Measurements from ENCODE around the gene VCAN.

Gene VCAN

GRCh38 chr5:83494087-83494620 lies 22.6 kb downstream of the VCAN start:
- TF ChIP-seq POLR2A (IDR thresholded peaks at IDR 0.05; ENCODE audit: low read length) (no peak), GATA1 (IDR thresholded peaks at IDR 0.05; ENCODE audit: low read depth, low read length) (no peak)

GRCh38 chr5:83494666-83495065 lies 23.1 kb downstream of the VCAN start:
- TF ChIP-seq POLR2A (IDR thresholded peaks at IDR 0.05; ENCODE audit: low read length): no peak
- TF ChIP-seq GATA1 (IDR thresholded peaks at IDR 0.05; ENCODE audit: low read depth, low read length): no peak
- DNase-seq: no peak

More at GRCh38 chr5:83494087-83494620, 22.6 kb downstream of the VCAN start:
- no peak for DNase-seq

- TF ChIP-seq GATA1 (IDR thresholded peaks at IDR 0.05; ENCODE audit: low read depth, low read length): no peak
- TF ChIP-seq POLR2A (IDR thresholded peaks at IDR 0.05; ENCODE audit: low read length): no peak
- no peak for DNase-seq
Measured at GRCh38 chr5:83496626-83497025, 25.1 kb downstream of the VCAN start.

- DNase-seq: no peak
- TF ChIP-seq GATA1 (IDR thresholded peaks at IDR 0.05; ENCODE audit: low read depth, low read length): no peak
Measured at GRCh38 chr5:83498585-83498984, 27.0 kb downstream of the VCAN start.

- TF ChIP-seq GATA1 (IDR thresholded peaks at IDR 0.05; ENCODE audit: low read depth, low read length): no peak
- no peak for TF ChIP-seq POLR2A (IDR thresholded peaks at IDR 0.05; ENCODE audit: low read length)
- no peak for DNase-seq
Measured at GRCh38 chr5:83503662-83504061, 32.1 kb downstream of the VCAN start.

- TF ChIP-seq GATA1 (IDR thresholded peaks at IDR 0.05; ENCODE audit: low read depth, low read length) (no peak), POLR2A (IDR thresholded peaks at IDR 0.05; ENCODE audit: low read length) (no peak)
- DNase-seq: no peak
Measured at GRCh38 chr5:83507431-83507830, 35.9 kb downstream of the VCAN start.

GRCh38 chr5:83509540-83509939 lies 38.0 kb downstream of the VCAN start:
- TF ChIP-seq GATA1 (IDR thresholded peaks at IDR 0.05; ENCODE audit: low read depth, low read length): no peak

GRCh38 chr5:83510260-83510659 lies 38.7 kb downstream of the VCAN start:
- DNase-seq: no peak
- TF ChIP-seq POLR2A (IDR thresholded peaks at IDR 0.05; ENCODE audit: low read length): no peak
- no peak for TF ChIP-seq GATA1 (IDR thresholded peaks at IDR 0.05; ENCODE audit: low read depth, low read length)

More at GRCh38 chr5:83509540-83509939, 38.0 kb downstream of the VCAN start:
- DNase-seq: no peak

GRCh38 chr5:83512061-83512745 lies 40.7 kb downstream of the VCAN start:
- DNase-seq: no peak
- TF ChIP-seq POLR2A (IDR thresholded peaks at IDR 0.05; ENCODE audit: low read length): no peak

GRCh38 chr5:83513081-83513480 lies 41.5 kb downstream of the VCAN start:
- DNase-seq: no peak
- no peak for TF ChIP-seq POLR2A (IDR thresholded peaks at IDR 0.05; ENCODE audit: low read length)
- no peak for TF ChIP-seq GATA1 (IDR thresholded peaks at IDR 0.05; ENCODE audit: low read depth, low read length)

GRCh38 chr5:83513491-83513890 lies 41.9 kb downstream of the VCAN start:
- TF ChIP-seq POLR2A (IDR thresholded peaks at IDR 0.05; ENCODE audit: low read length) (no peak), GATA1 (IDR thresholded peaks at IDR 0.05; ENCODE audit: low read depth, low read length) (no peak)
- no peak for DNase-seq

GRCh38 chr5:83516377-83516776 lies 44.8 kb downstream of the VCAN start:
- no peak for DNase-seq
- no peak for TF ChIP-seq POLR2A (IDR thresholded peaks at IDR 0.05; ENCODE audit: low read length)
- no peak for TF ChIP-seq GATA1 (IDR thresholded peaks at IDR 0.05; ENCODE audit: low read depth, low read length)

- TF ChIP-seq POLR2A (IDR thresholded peaks at IDR 0.05; ENCODE audit: low read length) (no peak), GATA1 (IDR thresholded peaks at IDR 0.05; ENCODE audit: low read depth, low read length) (no peak)
- DNase-seq: no peak
Measured at GRCh38 chr5:83517072-83517687, 45.6 kb downstream of the VCAN start.

- no peak for DNase-seq
- no peak for TF ChIP-seq GATA1 (IDR thresholded peaks at IDR 0.05; ENCODE audit: low read depth, low read length)
- TF ChIP-seq POLR2A (IDR thresholded peaks at IDR 0.05; ENCODE audit: low read length): no peak
Measured at GRCh38 chr5:83517688-83518085, 46.1 kb downstream of the VCAN start.

Measured in erythroblast (primary cell).